Measurements from ENCODE around the gene TRPT1. TPM values are rescaled to one million over a fixed set of nuclear protein-coding genes. Genes with fewer than 3 reads are reported as not detected.

Gene TRPT1
- total RNA-seq, 5 donors from 2014 or later (not counting 1 experiment from before 2014, with no cell fraction given) = 16.1 to 48.3 (median 40.2) TPM

GRCh38 chr11:64232182-64232966, 6.4 kb upstream of the TRPT1 start:
- Histone ChIP-seq H3K4me1 (ENCODE audit: control insufficient read depth in 1 of 2, extremely low read depth in 1 of 2, insufficient read depth in 2 of 2, low read length in 2 of 2) (peaks cover 19 to 69% of the 10 kb centered on the region in 2 experiments), H3K27me3 (replicated peaks in 1 of 2; ENCODE audit: control insufficient read depth in 2 of 2, extremely low read depth in 1 of 2, insufficient read depth in 2 of 2, low read length in 1 of 2) (no peaks in the 10 kb centered on the region), H3K36me3 (ENCODE audit: control insufficient read depth in 2 of 2, extremely low read depth in 1 of 2, insufficient read depth in 1 of 2, low read length in 1 of 2) (peaks cover under 1 to 4% of the 10 kb centered on the region in 2 donors), H3K9me3 (no peaks in the 10 kb centered on the region), H3K27ac (ENCODE audit: low read length) (no peak overlapping the region), H3K4me3 (ENCODE audit: control insufficient read depth in 1 of 2, extremely low read depth in 1 of 2, low read length in 1 of 2) (no peak overlapping the region)
- Mint-ChIP-seq H3K9me3 (no peaks in the 10 kb centered on the region), H3K27me3 (no peaks in the 10 kb centered on the region), H3K4me1 (peaks cover 51 to 61% (median 54%) of the 10 kb centered on the region in 3 donors), H3K27ac (peak overlapping the region; percentile 59 to 88), H3K4me3 (peak overlapping the region; percentile 57 to 92 (median 88)), H3K36me3 (no peaks in the 10 kb centered on the region)
- no peak for ATAC-seq (replicated peaks in 1 of 4)
- WGBS (ENCODE audit: insufficient coverage) = 92% methylated on average over 11 of the region's 15 CpGs
- POLR2A ChIA-PET = no interaction called here
- DNase-seq = no peak
- CTCF ChIA-PET = interaction anchor here in 1 of 2 donors (1.2 kb wide), 1 partner anchor 85 kb away, joined by 3 read pairs; the partner anchor contains the start of gene PRDX5

DNA sequence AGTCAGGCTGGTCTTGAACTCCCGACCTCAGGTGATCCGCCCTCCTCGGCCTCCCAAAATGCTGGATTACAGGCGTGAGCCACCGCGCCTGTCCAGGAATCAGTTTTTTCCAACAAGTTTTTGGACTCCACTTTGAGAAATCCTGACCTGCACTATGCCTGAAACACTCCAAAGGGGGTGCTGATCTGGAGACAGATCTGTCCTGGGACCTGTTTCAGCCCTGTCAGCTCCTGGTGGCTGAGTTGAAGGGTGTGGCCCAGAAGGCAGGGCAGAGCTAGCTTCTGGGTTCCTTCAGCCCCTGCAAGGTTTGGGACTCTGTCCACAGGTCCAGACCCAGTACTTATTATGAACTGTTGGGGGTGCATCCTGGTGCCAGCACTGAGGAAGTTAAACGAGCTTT, 5.6 kb upstream of the TRPT1 start:
- Mint-ChIP-seq H3K27me3 (no peaks in the 10 kb centered on the region), H3K4me3 (peak overlapping the region; percentile 82 to 92 (median 88)), H3K9me3 (no peaks in the 10 kb centered on the region), H3K36me3 (no peaks in the 10 kb centered on the region), H3K27ac (peak overlapping the region; percentile 59 to 88), H3K4me1 (peaks cover 58 to 65% (median 60%) of the 10 kb centered on the region in 3 donors)
- no peaks in the 10 kb centered on the region for H3K9me3 ChIP-seq
- CTCF ChIA-PET = interaction anchor here in 1 of 2 donors (1.2 kb wide), 1 partner anchor 86 kb away, joined by 3 read pairs; the partner anchor contains the start of gene PRDX5
- H3K27me3 ChIP-seq (replicated peaks in 1 of 2; ENCODE audit: control insufficient read depth in 2 of 2, extremely low read depth in 1 of 2, insufficient read depth in 2 of 2, low read length in 1 of 2) = no peaks in the 10 kb centered on the region
- no peak overlapping the region for H3K27ac ChIP-seq (ENCODE audit: low read length)
- peaks cover 0 to 4% of the 10 kb centered on the region in 2 donors for H3K36me3 ChIP-seq (ENCODE audit: control insufficient read depth in 2 of 2, extremely low read depth in 1 of 2, insufficient read depth in 1 of 2, low read length in 1 of 2)
- peaks cover 24 to 77% of the 10 kb centered on the region in 2 experiments for H3K4me1 ChIP-seq (ENCODE audit: control insufficient read depth in 1 of 2, extremely low read depth in 1 of 2, insufficient read depth in 2 of 2, low read length in 2 of 2)
- WGBS (ENCODE audit: insufficient coverage) = 100% methylated on average over 7 of the region's 7 CpGs
- POLR2A ChIA-PET = no interaction called here
- DNase-seq (no peak), ATAC-seq (replicated peaks in 1 of 4) (no peak)
- H3K4me3 ChIP-seq (ENCODE audit: control insufficient read depth in 1 of 2, extremely low read depth in 1 of 2, low read length in 1 of 2) = no peak overlapping the region

DNA sequence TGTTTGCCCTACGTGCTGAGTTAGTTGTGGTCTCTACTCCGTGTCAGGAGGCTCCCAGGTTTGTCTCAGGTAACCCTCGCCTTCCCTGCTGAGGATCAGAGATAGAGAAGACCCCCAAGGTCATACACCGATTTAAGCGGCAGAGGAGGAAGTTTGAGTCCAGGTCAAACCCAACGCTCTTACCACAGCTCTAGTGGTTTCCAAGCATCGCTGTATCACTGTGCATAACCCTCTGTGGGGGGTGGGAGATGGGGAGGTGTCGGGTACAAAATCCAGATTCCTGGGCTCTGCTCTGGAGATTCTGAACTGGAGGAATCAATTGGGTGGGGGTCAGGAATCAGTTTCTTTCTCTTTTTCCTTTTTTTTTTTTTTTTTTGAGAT, 5.0 kb upstream of the TRPT1 start:
- CTCF ChIA-PET = interaction anchor here in 1 of 2 donors (1.2 kb wide), 1 partner anchor 87 kb away, joined by 3 read pairs; the partner anchor contains the start of gene PRDX5
- peak overlapping the region; percentile 75 to 76 for H3K4me3 ChIP-seq (ENCODE audit: control insufficient read depth in 1 of 2, extremely low read depth in 1 of 2, low read length in 1 of 2)

GRCh38 chr11:64230171-64230984, 4.4 kb upstream of the TRPT1 start, which contains the start of gene DNAJC4:
Gene DNAJC4 (plus strand): TSS chr11:64230548. CDS start chr11:64230855, 307 bp downstream.
- H3K4me1 Mint-ChIP-seq = peaks cover 57 to 60% (median 58%) of the 10 kb centered on the region in 3 donors
- POLR2A ChIA-PET = interaction anchor here in 1 of 2 donors (0.7 kb wide), 1 partner anchor 12 kb away, joined by 4 read pairs; no protein-coding TSS in a partner anchor
- 1% methylated on average over 55 of the region's 62 CpGs for WGBS (ENCODE audit: insufficient coverage)

More for the DNA sequence above, 5.0 kb upstream of the TRPT1 start:
- no peaks in the 10 kb centered on the region for H3K36me3 Mint-ChIP-seq
- Histone ChIP-seq H3K27ac (ENCODE audit: low read length) (peak overlapping the region; percentile 77), H3K36me3 (ENCODE audit: control insufficient read depth in 2 of 2, extremely low read depth in 1 of 2, insufficient read depth in 1 of 2, low read length in 1 of 2) (peaks cover 0 to 4% of the 10 kb centered on the region in 2 donors), H3K9me3 (no peaks in the 10 kb centered on the region), H3K27me3 (replicated peaks in 1 of 2; ENCODE audit: control insufficient read depth in 2 of 2, extremely low read depth in 1 of 2, insufficient read depth in 2 of 2, low read length in 1 of 2) (no peaks in the 10 kb centered on the region), H3K4me1 (ENCODE audit: control insufficient read depth in 1 of 2, extremely low read depth in 1 of 2, insufficient read depth in 2 of 2, low read length in 2 of 2) (peaks cover 24 to 77% of the 10 kb centered on the region in 2 experiments)
- H3K4me1 Mint-ChIP-seq = peaks cover 58 to 65% (median 59%) of the 10 kb centered on the region in 3 donors
- H3K9me3 Mint-ChIP-seq = no peaks in the 10 kb centered on the region
- 0% methylated on average over 1 of the region's 8 CpGs for WGBS (ENCODE audit: insufficient coverage)
- ATAC-seq (replicated peaks in 1 of 4) = no peak
- H3K27me3 Mint-ChIP-seq = no peaks in the 10 kb centered on the region
- no peak for DNase-seq
- H3K4me3 Mint-ChIP-seq = peak overlapping the region; percentile 82 to 92 (median 88)
- H3K27ac Mint-ChIP-seq = peak overlapping the region; percentile 74 to 88
- POLR2A ChIA-PET = no interaction called here

DNA sequence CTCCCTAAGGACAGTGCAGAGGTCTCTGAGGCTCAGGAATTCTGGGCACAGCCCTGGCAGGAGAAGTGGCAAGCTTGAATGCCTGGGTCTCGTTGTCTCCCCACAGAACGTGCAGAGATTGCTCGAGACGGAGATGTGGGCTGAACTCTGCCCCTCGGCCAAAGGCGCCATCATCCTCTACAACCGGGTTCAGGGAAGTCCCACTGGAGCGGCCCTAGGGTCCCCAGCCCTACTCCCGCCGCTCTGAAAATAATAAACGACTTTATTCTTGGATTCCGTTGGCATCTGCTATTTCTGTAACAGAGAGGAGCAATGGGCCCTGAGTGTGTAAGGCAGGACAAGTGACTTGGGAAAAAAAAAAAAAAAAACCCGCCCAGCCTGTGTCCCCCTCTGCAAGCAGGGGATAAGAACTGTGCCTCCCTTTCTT, 3.8 kb upstream of the TRPT1 start:
- Histone ChIP-seq H3K4me3 (ENCODE audit: control insufficient read depth in 1 of 2, extremely low read depth in 1 of 2, low read length in 1 of 2) (peak overlapping the region; percentile 75 to 76), H3K27ac (ENCODE audit: low read length) (peak overlapping the region; percentile 77), H3K4me1 (ENCODE audit: control insufficient read depth in 1 of 2, extremely low read depth in 1 of 2, insufficient read depth in 2 of 2, low read length in 2 of 2) (peaks cover 18 to 77% of the 10 kb centered on the region in 2 experiments), H3K27me3 (replicated peaks in 1 of 2; ENCODE audit: control insufficient read depth in 2 of 2, extremely low read depth in 1 of 2, insufficient read depth in 2 of 2, low read length in 1 of 2) (no peaks in the 10 kb centered on the region), H3K36me3 (ENCODE audit: control insufficient read depth in 2 of 2, extremely low read depth in 1 of 2, insufficient read depth in 1 of 2, low read length in 1 of 2) (peaks cover 0 to 4% of the 10 kb centered on the region in 2 donors), H3K9me3 (no peaks in the 10 kb centered on the region)
- POLR2A ChIA-PET = interaction anchor here in 1 of 2 donors (0.7 kb wide), 1 partner anchor 11 kb away, joined by 4 read pairs; no protein-coding TSS in a partner anchor
- Mint-ChIP-seq H3K4me3 (peak overlapping the region; percentile 82 to 92 (median 88)), H3K27ac (peak overlapping the region; percentile 88 to 91), H3K9me3 (no peaks in the 10 kb centered on the region), H3K36me3 (no peaks in the 10 kb centered on the region), H3K27me3 (no peaks in the 10 kb centered on the region), H3K4me1 (peaks cover 56 to 61% (median 60%) of the 10 kb centered on the region in 3 donors)
- CTCF ChIA-PET = interaction anchor here in 1 of 2 donors (0.6 to 0.8 kb wide), 3 partner anchors 26 to 220 kb away, joined by 3 read pairs; no protein-coding TSS in a partner anchor
- DNase-seq = no peak
- 65% methylated on average over 9 of the region's 13 CpGs for WGBS (ENCODE audit: insufficient coverage)
- ATAC-seq (replicated peaks in 1 of 4) = no peak

More at GRCh38 chr11:64230171-64230984, 4.4 kb upstream of the TRPT1 start, which contains the start of gene DNAJC4:
- peak within 1 kb of the TSS; percentile 77 for H3K27ac ChIP-seq (ENCODE audit: low read length)
- peak within 1 kb of the TSS; percentile 88 to 91 for H3K27ac Mint-ChIP-seq
- peak within 1 kb of the TSS; percentile 82 to 92 (median 88) for H3K4me3 Mint-ChIP-seq
- DNase-seq = peak; percentile 68 to 91 (median 82)
- H3K27me3 Mint-ChIP-seq = no peaks in the 10 kb centered on the region
- no peaks in the 10 kb centered on the region for H3K27me3 ChIP-seq (replicated peaks in 1 of 2; ENCODE audit: control insufficient read depth in 2 of 2, extremely low read depth in 1 of 2, insufficient read depth in 2 of 2, low read length in 1 of 2)
- H3K4me1 ChIP-seq (ENCODE audit: control insufficient read depth in 1 of 2, extremely low read depth in 1 of 2, insufficient read depth in 2 of 2, low read length in 2 of 2) = peaks cover 23 to 75% of the 10 kb centered on the region in 2 experiments
- no peaks in the 10 kb centered on the region for H3K36me3 Mint-ChIP-seq
- H3K9me3 ChIP-seq = no peaks in the 10 kb centered on the region
- CTCF ChIA-PET = interaction anchor here in 1 of 2 donors (0.6 to 0.8 kb wide), 3 partner anchors 26 to 219 kb away, joined by 3 read pairs; no protein-coding TSS in a partner anchor
- H3K36me3 ChIP-seq (ENCODE audit: control insufficient read depth in 2 of 2, extremely low read depth in 1 of 2, insufficient read depth in 1 of 2, low read length in 1 of 2) = peaks cover 0 to 4% of the 10 kb centered on the region in 2 donors
- H3K9me3 Mint-ChIP-seq = no peaks in the 10 kb centered on the region
- H3K4me3 ChIP-seq (ENCODE audit: control insufficient read depth in 1 of 2, extremely low read depth in 1 of 2, low read length in 1 of 2) = peak within 1 kb of the TSS; percentile 75 to 76
- peak; percentile 45 to 62 (median 53) for ATAC-seq (replicated peaks in 1 of 4)
